Activated gamma-delta T cell (primary cell): ENCODE data around the gene BEND5.

ENCODE experiments used
- DNase-seq: peaks from one replicate; lab custom pipeline; 2025; lab: John Stamatoyannopoulos, UW

Gene BEND5

DNA sequence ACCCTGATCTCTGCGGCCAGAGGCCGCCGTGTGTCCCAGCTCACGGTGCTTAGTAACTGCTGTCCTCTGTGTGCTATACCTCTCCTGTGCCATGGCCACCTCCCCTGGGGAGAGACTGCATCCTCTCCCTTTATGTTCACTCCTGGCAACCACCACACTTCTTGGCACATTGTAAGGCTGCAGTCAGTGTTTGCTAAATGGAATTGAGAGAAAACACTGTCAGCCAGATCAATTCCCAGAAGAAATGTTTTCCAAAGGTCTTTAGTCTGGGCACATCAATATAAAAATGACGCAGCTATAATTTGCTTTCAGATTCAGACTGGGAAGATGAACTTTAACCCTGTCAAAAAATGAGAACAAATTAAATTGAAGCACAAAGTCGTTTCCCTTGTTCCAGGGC is 96.8 kb downstream of the BEND5 start:
- no peak for DNase-seq

DNA sequence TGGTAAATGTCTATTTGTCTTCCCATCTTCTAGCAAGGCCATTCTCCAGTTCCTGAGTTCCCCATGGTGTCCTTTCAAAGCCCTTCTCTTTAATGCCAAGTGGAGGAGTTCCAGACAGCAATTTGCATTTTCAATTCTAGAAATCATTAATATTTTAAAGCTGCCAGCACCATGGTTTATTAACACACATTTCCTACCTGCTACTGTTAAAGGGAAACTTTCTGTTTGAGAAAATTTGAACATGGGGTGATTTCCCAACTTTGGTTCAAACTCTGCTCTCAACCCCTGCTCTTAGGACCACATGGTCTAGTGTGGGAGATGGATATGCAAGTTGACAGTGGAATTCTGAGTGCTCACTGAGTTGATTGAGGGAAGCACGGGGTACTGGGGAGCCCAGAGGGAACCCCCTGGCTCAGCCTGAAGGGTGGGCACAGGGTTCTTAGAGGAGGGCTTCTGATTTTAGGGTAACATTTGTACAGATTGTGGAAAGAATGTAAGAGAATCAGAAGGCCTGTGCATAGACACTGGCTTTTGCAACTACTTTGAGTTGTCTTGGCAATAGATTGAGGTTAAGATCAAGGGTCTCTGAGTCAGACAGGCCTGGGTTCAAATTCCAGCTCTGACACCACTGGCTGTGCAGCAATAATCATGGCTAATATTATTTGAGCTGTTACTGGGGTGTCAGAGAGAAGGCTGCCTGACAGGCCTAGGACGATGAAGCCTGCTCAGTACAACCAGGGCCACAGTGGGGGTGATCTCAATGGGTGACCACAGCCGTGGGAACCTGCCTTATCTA is 97.8 kb downstream of the BEND5 start:
- no peak for DNase-seq
